GM10248 (cell line): ENCODE measurements around the gene ALDH18A1.

Source experiments
- CTCF ChIA-PET: fragments of 300-600 bp; sonication (Branson Sonifier 250); formaldehyde crosslinking; extraction: SDS; loops from one replicate; lab custom pipeline; 2021; ENCODE audit warnings: antibody characterized with exemption; lab: Yijun Ruan, JAX
- POLR2A ChIA-PET: fragments of 350-650 bp; sonication (Branson Sonifier 250); formaldehyde crosslinking; extraction: SDS; loops from one replicate; lab custom pipeline; 2020; ENCODE audit warnings: antibody characterized with exemption; lab: Yijun Ruan, JAX
- DNase-seq: peaks from one replicate; pipeline ENCODE4 v3.0.0; 2012; ENCODE audit errors: extremely low spot score
- TF ChIP-seq, protein P1 (sequence below): IDR thresholded peaks from 2 replicates; pipeline ENCODE4 v1.5.1; 2012; ENCODE audit warnings: mild to moderate bottlenecking, low read depth; ENCODE audit errors: extremely low read depth, missing control alignments, control extremely low read depth

ALDH18A1 gene

DNA sequence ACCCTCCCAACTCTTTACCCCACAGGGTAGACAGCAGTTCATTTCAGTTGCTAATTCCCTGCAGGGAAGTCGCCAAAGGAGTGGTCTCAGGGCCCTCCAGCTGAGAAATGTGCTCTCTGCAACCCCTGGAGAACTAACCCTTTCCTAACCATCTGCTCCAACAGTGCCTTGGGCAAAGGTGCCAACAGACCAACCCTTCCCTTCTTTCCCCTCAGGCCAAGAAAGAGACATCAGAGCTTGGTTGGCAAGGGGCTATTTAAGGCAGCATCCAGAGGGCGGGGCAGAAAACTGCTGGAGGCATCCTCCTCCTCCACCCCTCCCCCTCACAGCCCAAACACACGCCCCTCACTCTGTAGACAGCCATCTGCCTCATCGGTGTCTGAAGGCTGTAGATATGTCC, 97.0 kb downstream of the ALDH18A1 start:
- no peak for DNase-seq
- POLR2A ChIA-PET, result interaction anchor here (0.5 kb wide), 1 partner anchor 9 kb away, joined by 3 read pairs; no protein-coding TSS in a partner anchor
- TF ChIP-seq, protein P1, sequence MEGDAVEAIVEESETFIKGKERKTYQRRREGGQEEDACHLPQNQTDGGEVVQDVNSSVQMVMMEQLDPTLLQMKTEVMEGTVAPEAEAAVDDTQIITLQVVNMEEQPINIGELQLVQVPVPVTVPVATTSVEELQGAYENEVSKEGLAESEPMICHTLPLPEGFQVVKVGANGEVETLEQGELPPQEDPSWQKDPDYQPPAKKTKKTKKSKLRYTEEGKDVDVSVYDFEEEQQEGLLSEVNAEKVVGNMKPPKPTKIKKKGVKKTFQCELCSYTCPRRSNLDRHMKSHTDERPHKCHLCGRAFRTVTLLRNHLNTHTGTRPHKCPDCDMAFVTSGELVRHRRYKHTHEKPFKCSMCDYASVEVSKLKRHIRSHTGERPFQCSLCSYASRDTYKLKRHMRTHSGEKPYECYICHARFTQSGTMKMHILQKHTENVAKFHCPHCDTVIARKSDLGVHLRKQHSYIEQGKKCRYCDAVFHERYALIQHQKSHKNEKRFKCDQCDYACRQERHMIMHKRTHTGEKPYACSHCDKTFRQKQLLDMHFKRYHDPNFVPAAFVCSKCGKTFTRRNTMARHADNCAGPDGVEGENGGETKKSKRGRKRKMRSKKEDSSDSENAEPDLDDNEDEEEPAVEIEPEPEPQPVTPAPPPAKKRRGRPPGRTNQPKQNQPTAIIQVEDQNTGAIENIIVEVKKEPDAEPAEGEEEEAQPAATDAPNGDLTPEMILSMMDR, result no peak
- CTCF ChIA-PET, result no interaction called here

DNA sequence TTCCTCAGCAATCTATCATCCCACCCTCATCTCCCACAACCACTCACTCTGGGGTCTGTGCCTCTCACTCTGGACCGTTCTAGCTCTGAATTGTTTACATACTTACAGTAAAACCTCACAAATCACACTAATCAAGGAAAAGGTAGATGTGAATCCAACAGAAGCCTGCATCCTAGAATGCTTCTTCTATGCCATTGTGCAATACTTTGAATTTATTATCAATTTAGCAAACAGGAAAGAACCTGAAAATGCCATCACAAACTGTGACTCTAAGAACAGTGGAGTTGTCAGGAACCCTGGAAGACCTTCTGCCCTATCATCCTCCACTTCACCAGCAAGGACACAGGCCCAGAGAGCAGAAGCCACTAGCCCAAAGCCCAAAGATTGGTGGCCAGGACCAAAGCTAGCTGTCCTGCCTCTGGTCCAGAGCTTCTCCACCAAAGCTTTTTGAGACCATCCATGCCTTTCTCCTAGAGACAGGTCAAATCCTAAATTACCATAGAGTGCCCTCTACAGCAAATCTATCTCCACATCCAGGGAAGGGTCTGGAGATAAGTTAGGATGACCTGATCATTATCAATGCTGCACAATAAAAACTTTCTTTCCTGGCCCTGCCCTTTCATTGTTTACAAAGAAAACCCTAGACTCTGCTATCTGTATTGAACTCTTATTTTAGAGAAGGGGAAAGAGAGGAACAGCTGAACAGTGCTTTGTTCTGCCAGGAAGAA, 97.8 kb downstream of the ALDH18A1 start:
- TF ChIP-seq, protein P1, result no peak
- POLR2A ChIA-PET, result no interaction called here
- CTCF ChIA-PET, result interaction anchor here (0.6 to 0.9 kb wide), 2 partner anchors 184 to 375 kb away, joined by 3 read pairs; no protein-coding TSS in a partner anchor
- DNase-seq, result no peak

DNA sequence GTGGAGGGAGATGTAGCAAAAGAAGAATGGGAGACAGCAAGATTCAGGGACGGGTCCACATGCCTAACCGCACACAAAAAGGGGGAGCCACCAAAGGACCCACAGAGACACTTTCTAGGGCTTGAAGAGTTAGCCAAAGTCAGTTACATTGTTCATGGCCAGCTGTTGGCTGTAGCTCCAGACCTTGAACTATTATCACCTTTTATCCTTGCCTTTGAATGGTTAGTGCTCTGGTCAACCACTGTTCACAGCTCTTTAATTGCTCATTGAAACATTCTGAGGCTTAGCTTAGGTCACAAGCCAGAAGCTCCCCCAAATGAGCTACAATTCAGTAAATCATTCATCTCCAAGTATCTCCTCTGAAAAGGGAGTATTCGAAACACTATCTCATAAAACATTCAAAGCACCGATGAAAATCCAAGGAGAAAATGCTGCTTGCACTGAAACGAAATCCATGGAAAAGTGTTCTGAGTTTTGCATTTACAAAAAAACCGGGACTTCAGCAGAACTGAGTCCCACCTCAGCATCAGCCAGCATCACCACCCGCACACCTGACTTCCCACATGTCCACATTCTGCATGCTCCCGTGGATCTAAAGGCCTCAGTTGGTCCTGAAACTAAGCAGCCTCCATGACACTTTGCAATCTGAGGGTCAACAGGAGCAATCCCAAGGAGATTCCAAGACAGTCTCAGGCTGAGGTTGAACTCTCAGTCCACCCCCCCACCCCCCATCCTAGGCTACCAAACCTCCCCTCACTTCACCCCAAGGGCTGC, 99.3 kb downstream of the ALDH18A1 start:
- ChIA-PET CTCF (interaction anchor here (1.3 kb wide), 1 partner anchor 11 kb away, joined by 3 read pairs; no protein-coding TSS in a partner anchor), POLR2A (no interaction called here)
- TF ChIP-seq, protein P1, result no peak

More for the DNA sequence above, 99.3 kb downstream of the ALDH18A1 start:
- DNase-seq, result no peak
